ENCODE results near the gene RPL7L1. TPM values are rescaled to one million over a fixed set of nuclear protein-coding genes. Genes with fewer than 3 reads are reported as not detected.
A peak's percentile ranks its signal among the peaks of the same experiment; 100 is the strongest.

The RPL7L1 gene
- total and polyA plus RNA-seq, 2 of the 13 experiments (the other 11 are each of a cell fraction or from before 2014, with no cell fraction given) = 51.6 to 179 TPM

DNA sequence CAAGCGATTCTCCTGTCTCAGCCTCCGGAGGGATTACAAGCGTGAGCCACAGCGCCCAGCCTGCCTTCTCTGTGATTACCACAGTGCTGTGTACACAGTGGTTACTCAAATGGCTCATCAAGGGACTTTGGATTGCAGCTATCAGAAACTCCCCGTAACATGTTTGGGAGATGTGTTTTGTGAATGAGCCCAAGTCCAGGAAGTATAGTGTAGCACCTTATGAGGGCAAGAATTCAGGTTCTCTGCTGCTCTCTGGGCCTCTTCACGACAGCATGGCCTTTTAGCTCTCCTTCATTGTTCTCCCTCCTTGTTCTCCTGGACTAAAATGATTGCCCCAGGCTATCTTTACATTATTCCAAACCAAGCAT, 34.1 kb upstream of the RPL7L1 start (continued):
- TF ChIP-seq SMAD3 (CRISPR knock-in tag; IDR thresholded peaks at IDR 0.05) = peak; percentile 73; the same call in 1 of the 2 replicates
- no peak for TF ChIP-seq POLR2AphosphoS5 (IDR thresholded peaks at IDR 0.05; ENCODE audit: low read depth, low read length)
- no peak for TF ChIP-seq ZNF431 (CRISPR knock-in tag; IDR thresholded peaks at IDR 0.05; ENCODE audit: borderline replicate concordance, low read depth)
- peak; percentile 97 for TF ChIP-seq MIXL1 (CRISPR knock-in tag; IDR thresholded peaks at IDR 0.05)
- TF ChIP-seq KDM2A (CRISPR knock-in tag; IDR thresholded peaks at IDR 0.05; ENCODE audit: borderline replicate concordance, low read depth) = peak; percentile 52; the same call in 1 of the 2 replicates
- TF ChIP-seq MXI1 (IDR thresholded peaks at IDR 0.05; ENCODE audit: borderline replicate concordance, low read depth, low read length) = peak; percentile 49; the same call in 1 of the 3 replicates
- TF ChIP-seq FOSL2 (CRISPR knock-in tag; IDR thresholded peaks at IDR 0.05) = peak; percentile 87
- peak; percentile 74 for TF ChIP-seq CCAR2 (optimal IDR thresholded peaks at IDR 0.05; ENCODE audit: low read depth, low read length)
- TF ChIP-seq, protein P1, sequence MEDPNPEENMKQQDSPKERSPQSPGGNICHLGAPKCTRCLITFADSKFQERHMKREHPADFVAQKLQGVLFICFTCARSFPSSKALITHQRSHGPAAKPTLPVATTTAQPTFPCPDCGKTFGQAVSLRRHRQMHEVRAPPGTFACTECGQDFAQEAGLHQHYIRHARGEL (CRISPR knock-in tag; IDR thresholded peaks at IDR 0.05) = no peak
- no peak for TF ChIP-seq U2AF2 (IDR thresholded peaks at IDR 0.05; ENCODE audit: low read depth, low read length)
- TF ChIP-seq ZKSCAN8 (CRISPR knock-in tag; IDR thresholded peaks at IDR 0.05; ENCODE audit: borderline replicate concordance) = peak; percentile 81; the same call in 1 of the 2 replicates
- peak; percentile 88 for TF ChIP-seq ZNF264 (CRISPR knock-in tag; IDR thresholded peaks at IDR 0.05)
- no peak for TF ChIP-seq ZBTB20 (CRISPR knock-in tag; IDR thresholded peaks at IDR 0.05; ENCODE audit: borderline replicate concordance, low read depth)
- TF ChIP-seq ELF3 (CRISPR knock-in tag; IDR thresholded peaks at IDR 0.05) = peak; percentile 93
- TF ChIP-seq ZNF446 (CRISPR knock-in tag; IDR thresholded peaks at IDR 0.05) = no peak
- peak; percentile 64 for TF ChIP-seq TARDBP (CRISPR knock-in tag; IDR thresholded peaks at IDR 0.05)
- peak; percentile 81; the same call in 1 of the 2 replicates for TF ChIP-seq BRCA1 (CRISPR knock-in tag; IDR thresholded peaks at IDR 0.05)
- TF ChIP-seq, protein P2, sequence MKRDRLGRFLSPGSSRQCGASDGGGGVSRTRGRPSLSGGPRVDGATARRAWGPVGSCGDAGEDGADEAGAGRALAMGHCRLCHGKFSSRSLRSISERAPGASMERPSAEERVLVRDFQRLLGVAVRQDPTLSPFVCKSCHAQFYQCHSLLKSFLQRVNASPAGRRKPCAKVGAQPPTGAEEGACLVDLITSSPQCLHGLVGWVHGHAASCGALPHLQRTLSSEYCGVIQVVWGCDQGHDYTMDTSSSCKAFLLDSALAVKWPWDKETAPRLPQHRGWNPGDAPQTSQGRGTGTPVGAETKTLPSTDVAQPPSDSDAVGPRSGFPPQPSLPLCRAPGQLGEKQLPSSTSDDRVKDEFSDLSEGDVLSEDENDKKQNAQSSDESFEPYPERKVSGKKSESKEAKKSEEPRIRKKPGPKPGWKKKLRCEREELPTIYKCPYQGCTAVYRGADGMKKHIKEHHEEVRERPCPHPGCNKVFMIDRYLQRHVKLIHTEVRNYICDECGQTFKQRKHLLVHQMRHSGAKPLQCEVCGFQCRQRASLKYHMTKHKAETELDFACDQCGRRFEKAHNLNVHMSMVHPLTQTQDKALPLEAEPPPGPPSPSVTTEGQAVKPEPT (CRISPR knock-in tag; IDR thresholded peaks at IDR 0.05; ENCODE audit: low read depth) = no peak
- TF ChIP-seq, protein P3, sequence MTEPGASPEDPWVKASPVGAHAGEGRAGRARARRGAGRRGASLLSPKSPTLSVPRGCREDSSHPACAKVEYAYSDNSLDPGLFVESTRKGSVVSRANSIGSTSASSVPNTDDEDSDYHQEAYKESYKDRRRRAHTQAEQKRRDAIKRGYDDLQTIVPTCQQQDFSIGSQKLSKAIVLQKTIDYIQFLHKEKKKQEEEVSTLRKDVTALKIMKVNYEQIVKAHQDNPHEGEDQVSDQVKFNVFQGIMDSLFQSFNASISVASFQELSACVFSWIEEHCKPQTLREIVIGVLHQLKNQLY (CRISPR knock-in tag; IDR thresholded peaks at IDR 0.05) = 0 out of 2 replicates have a peak, but pooled peaks have one; percentile 16
- no peak for TF ChIP-seq ZNF709 (CRISPR knock-in tag; IDR thresholded peaks at IDR 0.05)
- peak; percentile 45; the same call in 1 of the 2 replicates for TF ChIP-seq DMAP1 (CRISPR knock-in tag; IDR thresholded peaks at IDR 0.05)
- TF ChIP-seq ZNF644 (CRISPR knock-in tag; IDR thresholded peaks at IDR 0.05; ENCODE audit: low read depth) = peak; percentile 77; the same call in 1 of the 2 replicates
- TF ChIP-seq ZFX (CRISPR knock-in tag; IDR thresholded peaks at IDR 0.05; ENCODE audit: low read depth) = peak; percentile 29; the same call in 1 of the 2 replicates
- TF ChIP-seq ZNF547 (CRISPR knock-in tag; IDR thresholded peaks at IDR 0.05) = 0 out of 2 replicates have a peak, but pooled peaks have one; percentile 45
- TF ChIP-seq, protein P4, sequence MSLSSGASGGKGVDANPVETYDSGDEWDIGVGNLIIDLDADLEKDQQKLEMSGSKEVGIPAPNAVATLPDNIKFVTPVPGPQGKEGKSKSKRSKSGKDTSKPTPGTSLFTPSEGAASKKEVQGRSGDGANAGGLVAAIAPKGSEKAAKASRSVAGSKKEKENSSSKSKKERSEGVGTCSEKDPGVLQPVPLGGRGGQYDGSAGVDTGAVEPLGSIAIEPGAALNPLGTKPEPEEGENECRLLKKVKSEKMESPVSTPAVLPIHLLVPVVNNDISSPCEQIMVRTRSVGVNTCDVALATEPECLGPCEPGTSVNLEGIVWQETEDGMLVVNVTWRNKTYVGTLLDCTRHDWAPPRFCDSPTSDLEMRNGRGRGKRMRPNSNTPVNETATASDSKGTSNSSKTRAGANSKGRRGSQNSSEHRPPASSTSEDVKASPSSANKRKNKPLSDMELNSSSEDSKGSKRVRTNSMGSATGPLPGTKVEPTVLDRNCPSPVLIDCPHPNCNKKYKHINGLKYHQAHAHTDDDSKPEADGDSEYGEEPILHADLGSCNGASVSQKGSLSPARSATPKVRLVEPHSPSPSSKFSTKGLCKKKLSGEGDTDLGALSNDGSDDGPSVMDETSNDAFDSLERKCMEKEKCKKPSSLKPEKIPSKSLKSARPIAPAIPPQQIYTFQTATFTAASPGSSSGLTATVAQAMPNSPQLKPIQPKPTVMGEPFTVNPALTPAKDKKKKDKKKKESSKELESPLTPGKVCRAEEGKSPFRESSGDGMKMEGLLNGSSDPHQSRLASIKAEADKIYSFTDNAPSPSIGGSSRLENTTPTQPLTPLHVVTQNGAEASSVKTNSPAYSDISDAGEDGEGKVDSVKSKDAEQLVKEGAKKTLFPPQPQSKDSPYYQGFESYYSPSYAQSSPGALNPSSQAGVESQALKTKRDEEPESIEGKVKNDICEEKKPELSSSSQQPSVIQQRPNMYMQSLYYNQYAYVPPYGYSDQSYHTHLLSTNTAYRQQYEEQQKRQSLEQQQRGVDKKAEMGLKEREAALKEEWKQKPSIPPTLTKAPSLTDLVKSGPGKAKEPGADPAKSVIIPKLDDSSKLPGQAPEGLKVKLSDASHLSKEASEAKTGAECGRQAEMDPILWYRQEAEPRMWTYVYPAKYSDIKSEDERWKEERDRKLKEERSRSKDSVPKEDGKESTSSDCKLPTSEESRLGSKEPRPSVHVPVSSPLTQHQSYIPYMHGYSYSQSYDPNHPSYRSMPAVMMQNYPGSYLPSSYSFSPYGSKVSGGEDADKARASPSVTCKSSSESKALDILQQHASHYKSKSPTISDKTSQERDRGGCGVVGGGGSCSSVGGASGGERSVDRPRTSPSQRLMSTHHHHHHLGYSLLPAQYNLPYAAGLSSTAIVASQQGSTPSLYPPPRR (CRISPR knock-in tag; IDR thresholded peaks at IDR 0.05; ENCODE audit: borderline replicate concordance) = 0 out of 2 replicates have a peak, but pooled peaks have one; percentile 39
